Hindlimb muscle (tissue), 1 donor: Measurements from ENCODE around the gene DCP1A. TPM values are rescaled to one million over a fixed set of nuclear protein-coding genes. Genes with fewer than 3 reads are reported as not detected.

Source experiments
- DNase-seq: peaks from one replicate; pipeline ENCODE4 v3.0.0-alpha.2; 2013
- polyA plus RNA-seq: library from polyadenylated mRNA; unstranded; fragments of 120-200 nt; gene quantifications from one replicate; pipeline ENCODE4 v1.2.1, GENCODE V29; 2013; ENCODE audit not compliant: insufficient read length

The DCP1A gene
- polyA plus RNA-seq, 1 donor: 20.5 TPM

- no peak for DNase-seq
These were observed 103.6 kb downstream of the DCP1A start for GRCh38 chr3:53243785-53244184.

DNA sequence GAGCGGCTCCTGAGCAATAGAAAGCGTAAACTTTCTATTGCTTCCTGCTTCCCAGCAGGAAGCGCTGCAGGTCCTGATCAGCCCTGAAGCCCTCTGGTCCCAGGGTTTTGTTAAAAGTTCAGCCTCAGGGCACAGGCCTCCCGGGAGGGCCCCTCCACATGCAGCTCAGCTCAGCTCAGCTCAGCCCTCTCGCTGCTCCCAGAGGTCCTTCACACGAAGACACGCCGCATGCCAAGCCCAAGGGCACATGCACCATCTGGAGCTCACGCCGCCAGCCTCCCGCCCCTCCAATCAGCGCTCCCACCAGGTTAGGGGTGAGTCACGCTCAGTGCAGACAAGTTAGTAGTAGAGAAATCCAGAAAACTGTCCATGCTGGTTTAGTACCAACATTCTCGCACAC lies 104.2 kb downstream of the DCP1A start:
- no peak for DNase-seq

- DNase-seq: no peak
These were observed 104.7 kb downstream of the DCP1A start for GRCh38 chr3:53242642-53243041.

GRCh38 chr3:53242155-53242554 lies 105.2 kb downstream of the DCP1A start:
- no peak for DNase-seq

DNA sequence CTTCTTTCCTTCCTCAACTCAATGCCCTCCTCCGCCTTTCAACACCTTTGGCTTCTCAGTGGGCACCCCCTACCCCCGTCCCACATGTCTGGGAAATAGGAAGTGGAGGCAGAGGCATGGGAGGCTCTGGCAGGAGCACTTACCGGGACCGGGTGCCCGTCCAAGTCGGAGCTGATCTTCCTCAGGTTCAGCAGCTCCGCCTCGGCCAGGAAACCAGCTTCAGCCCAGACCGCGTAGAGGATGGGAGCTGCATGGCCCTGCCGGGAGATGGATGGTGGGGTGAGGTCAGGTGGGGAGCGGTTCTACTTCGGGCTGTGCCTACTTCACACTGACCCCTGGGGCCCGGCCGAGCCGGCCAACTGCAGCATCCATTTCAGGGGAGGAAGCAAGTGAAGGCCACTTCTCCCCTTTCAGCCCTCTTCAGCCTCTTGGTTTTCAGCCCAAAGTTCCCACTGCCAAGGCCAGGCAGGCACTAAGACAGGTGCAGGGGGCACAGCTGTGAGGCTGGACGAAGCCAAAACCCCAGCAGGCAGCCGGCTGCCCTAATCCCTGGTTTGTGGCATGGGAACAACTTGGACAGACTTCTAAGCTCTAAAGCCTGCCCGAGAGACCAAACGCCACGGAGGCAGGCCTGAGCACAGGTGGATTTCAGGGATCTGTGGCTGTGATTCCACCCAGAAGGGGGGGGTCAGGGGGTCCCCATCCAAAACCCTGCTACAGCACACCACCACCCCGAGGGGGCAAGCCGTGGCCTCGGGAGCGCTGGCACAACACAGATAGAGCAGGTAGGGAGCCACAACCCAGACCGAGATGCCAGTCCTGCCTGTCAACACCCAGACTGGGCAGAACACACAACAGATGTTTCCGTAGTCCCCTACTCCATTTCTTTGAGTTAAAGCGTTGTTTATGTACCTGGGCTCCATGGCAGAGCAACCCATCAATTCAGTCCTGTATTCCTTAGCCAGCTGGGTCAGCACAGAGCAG lies 106.1 kb downstream of the DCP1A start:
- DNase-seq: no peak

- DNase-seq: no peak
These were observed 107.5 kb downstream of the DCP1A start for GRCh38 chr3:53239800-53240199.

DNA sequence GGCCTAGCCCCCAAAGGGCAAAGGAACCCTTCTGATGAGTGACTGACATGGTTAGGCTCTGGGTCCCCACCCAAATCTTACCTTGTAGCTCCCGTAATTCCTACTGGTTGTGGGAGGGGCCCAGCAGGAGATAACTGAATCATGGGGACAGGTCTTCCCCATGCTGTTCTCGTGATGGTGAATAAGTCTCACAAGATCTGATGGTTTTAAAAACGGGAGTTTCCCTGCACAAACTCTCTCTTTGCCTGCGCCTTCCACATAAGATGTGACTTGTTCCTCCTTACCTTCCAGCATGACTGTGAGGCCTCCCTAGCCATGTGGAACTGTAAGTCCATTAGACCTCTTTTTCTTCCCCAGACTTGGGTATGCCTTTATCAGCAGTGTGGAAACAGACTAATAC lies 108.5 kb downstream of the DCP1A start:
- DNase-seq: no peak

- DNase-seq: no peak
These were observed 109.1 kb downstream of the DCP1A start for GRCh38 chr3:53238051-53238850.

- DNase-seq: no peak
These were observed 111.1 kb downstream of the DCP1A start for GRCh38 chr3:53236112-53236841.

DNA sequence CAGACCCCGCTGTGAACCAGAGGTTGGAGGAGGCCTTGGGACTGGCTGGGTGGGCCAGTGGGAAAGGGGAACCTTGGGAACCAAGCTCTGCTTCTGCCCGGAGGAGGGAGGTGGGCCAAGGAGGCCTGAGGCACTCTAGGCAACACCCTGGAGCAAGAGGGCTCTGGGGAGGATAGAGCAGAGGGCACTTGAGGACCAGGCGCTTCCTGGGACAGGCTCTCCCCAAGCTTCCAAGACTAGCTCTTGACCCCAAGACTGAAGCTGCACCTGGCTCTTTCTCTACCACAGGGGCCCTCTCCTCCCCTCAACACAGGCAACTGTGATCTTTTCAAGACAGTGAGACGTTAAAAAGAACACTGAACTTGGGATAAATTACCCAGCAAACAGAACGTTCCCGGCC lies 111.8 kb downstream of the DCP1A start:
- DNase-seq: no peak

DNA sequence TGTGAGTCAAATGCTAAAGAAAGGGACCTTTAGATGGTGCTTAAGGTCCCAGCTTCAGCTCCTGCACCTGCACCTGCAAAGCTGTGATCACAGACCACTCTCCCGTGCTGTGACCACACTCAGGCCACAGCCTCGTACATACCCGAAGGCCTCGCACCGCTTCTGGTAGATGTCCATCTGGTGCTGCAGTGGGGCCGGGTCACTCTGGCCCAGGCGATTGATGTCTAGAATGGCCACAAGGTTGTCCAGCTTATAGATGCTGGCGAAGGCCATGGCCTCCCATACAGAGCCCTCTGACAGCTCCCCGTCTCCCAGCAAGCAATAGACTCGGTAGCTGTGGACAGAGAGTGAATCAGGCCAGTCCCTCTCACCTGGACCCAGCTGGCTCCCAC lies 112.5 kb downstream of the DCP1A start:
- DNase-seq: no peak

GRCh38 chr3:53234130-53234840 lies 113.1 kb downstream of the DCP1A start:
- DNase-seq: no peak

Other genes with a start within 250 kb of the DCP1A start
- 10.7 TPM for gene RFT1, start 217.1 kb downstream of the DCP1A start, polyA plus RNA-seq
- 8.2 TPM for gene PRKCD, start 186.3 kb downstream of the DCP1A start, polyA plus RNA-seq
- 34.3 TPM for gene TKT, start 91.5 kb downstream of the DCP1A start, polyA plus RNA-seq
- 1.0 TPM for gene CACNA1D, start 147.1 kb upstream of the DCP1A start, polyA plus RNA-seq